DND-41 (cell line): ENCODE results near the gene CYTL1.

Experiments used
- ATAC-seq: fragments of 200-7000 bp; cut with Tn5 transposase; 3 replicates; pipeline ENCODE4 v1.9.1; 2021; ENCODE audit warnings: low read depth; ENCODE audit not compliant: insufficient read depth
- DNase-seq: peaks from one replicate; pipeline ENCODE4 v3.0.0-alpha.2; 2020
- H2AFZ ChIP-seq: 2 replicates; pipeline ENCODE4 v1.6.0; 2012; ENCODE audit warnings: low read depth, low read length
- H3K27ac ChIP-seq: 2 replicates; pipeline ENCODE4 v1.5.1; 2012; ENCODE audit warnings: low read length, inconsistent platforms
- H3K27me3 ChIP-seq: fragments of 200-600 bp; sonication (generic); 2 replicates; pipeline ENCODE4 v1.6.0; 2012; ENCODE audit warnings: low read length, mild to moderate bottlenecking, inconsistent platforms; ENCODE audit not compliant: insufficient read depth, poor library complexity
- H3K36me3 ChIP-seq: 2 replicates; pipeline ENCODE4 v1.5.1; 2012; ENCODE audit warnings: low read length, inconsistent platforms; ENCODE audit not compliant: insufficient read depth
- H3K4me1 ChIP-seq: 2 replicates; pipeline ENCODE4 v1.5.1; 2012; ENCODE audit warnings: mild to moderate bottlenecking, low read length; ENCODE audit not compliant: insufficient read depth
- H3K4me2 ChIP-seq: 2 replicates; pipeline ENCODE4 v1.6.0; 2012; ENCODE audit warnings: mild to moderate bottlenecking, moderate library complexity, low read length, inconsistent platforms; ENCODE audit not compliant: insufficient read depth
- H3K4me3 ChIP-seq, 2 experiments: fragments of 200-600 bp in 1 of 2; shearing (Covaris generic) in 1 of 2; 2 replicates each; pipeline ENCODE4 v1.5.1; 2012 to 2016; ENCODE audit warnings: inconsistent platforms in 2 of 2, low read length in 2 of 2, mild to moderate bottlenecking in 2 of 2, low read depth in 1 of 2, moderate library complexity in 1 of 2
- H3K79me2 ChIP-seq: 2 replicates; pipeline ENCODE4 v1.6.0; 2012; ENCODE audit warnings: low read length, inconsistent platforms; ENCODE audit not compliant: insufficient read depth
- H3K9ac ChIP-seq: 2 replicates; pipeline ENCODE4 v1.6.0; 2012; ENCODE audit warnings: low read depth, mild to moderate bottlenecking, inconsistent platforms, low read length, moderate library complexity
- H3K9me3 ChIP-seq: 2 replicates; pipeline ENCODE4 v1.5.1; 2012; ENCODE audit warnings: low read length, moderate library complexity, mild to moderate bottlenecking, inconsistent platforms; ENCODE audit not compliant: insufficient read depth, severe bottlenecking
- H4K20me1 ChIP-seq: 2 replicates; pipeline ENCODE4 v1.6.0; 2012; ENCODE audit warnings: low read length; ENCODE audit not compliant: insufficient read depth
- CTCF ChIP-seq: IDR thresholded peaks from 2 replicates; pipeline ENCODE4 v1.5.1; 2012; ENCODE audit warnings: borderline replicate concordance, low read length, moderate library complexity, mild to moderate bottlenecking; ENCODE audit not compliant: poor library complexity, severe bottlenecking; ENCODE audit errors: extremely low read depth
- EZH2 ChIP-seq: IDR thresholded peaks from 3 replicates; pipeline ENCODE4 v1.6.1; 2012; ENCODE audit warnings: borderline replicate concordance, low read depth, mild to moderate bottlenecking, moderate library complexity, low read length, inconsistent platforms; ENCODE audit not compliant: severe bottlenecking

The CYTL1 gene

GRCh38 chr4:5030927-5031326 lies 11.7 kb upstream of the CYTL1 start:
- Histone ChIP-seq H3K4me1 (peaks cover 80% of the 10 kb centered on the region), H3K9me3 (no peaks in the 10 kb centered on the region), H3K36me3 (no peaks in the 10 kb centered on the region), H3K27ac (no peak overlapping the region), H3K9ac (no peak overlapping the region), H2AFZ (no peak overlapping the region), H3K27me3 (no peaks in the 10 kb centered on the region), H3K4me2 (no peak overlapping the region), H3K79me2 (no peaks in the 10 kb centered on the region), H4K20me1 (no peaks in the 10 kb centered on the region), H3K4me3 (no peak overlapping the region)
- TF ChIP-seq EZH2 = no peak
- TF ChIP-seq CTCF = no peak
- ATAC-seq = no peak
- DNase-seq = no peak

GRCh38 chr4:5030221-5030620 lies 11.0 kb upstream of the CYTL1 start:
- DNase-seq (no peak), ATAC-seq (no peak)
- no peak overlapping the region for H3K27ac ChIP-seq
- no peaks in the 10 kb centered on the region for H3K36me3 ChIP-seq
- no peak overlapping the region for H2AFZ ChIP-seq
- no peak overlapping the region for H3K4me3 ChIP-seq
- no peak overlapping the region for H3K9ac ChIP-seq
- H3K27me3 ChIP-seq = no peaks in the 10 kb centered on the region
- TF ChIP-seq EZH2 (no peak), CTCF (no peak)
- peaks cover 73% of the 10 kb centered on the region for H3K4me1 ChIP-seq
- no peak overlapping the region for H3K4me2 ChIP-seq
- H3K79me2 ChIP-seq = no peaks in the 10 kb centered on the region
- no peaks in the 10 kb centered on the region for H3K9me3 ChIP-seq
- H4K20me1 ChIP-seq = no peaks in the 10 kb centered on the region

GRCh38 chr4:5029447-5029846 lies 10.2 kb upstream of the CYTL1 start:
- no peak overlapping the region for H3K9ac ChIP-seq
- H3K4me3 ChIP-seq = no peak overlapping the region
- H3K36me3 ChIP-seq = no peaks in the 10 kb centered on the region
- H3K4me2 ChIP-seq = no peak overlapping the region
- ATAC-seq (no peak), DNase-seq (no peak)
- TF ChIP-seq CTCF (no peak), EZH2 (no peak)
- no peak overlapping the region; the same call in 1 of the 2 replicates for H3K27ac ChIP-seq
- no peak overlapping the region for H2AFZ ChIP-seq
- no peaks in the 10 kb centered on the region for H3K9me3 ChIP-seq
- H3K4me1 ChIP-seq = peaks cover 66% of the 10 kb centered on the region
- H3K79me2 ChIP-seq = no peaks in the 10 kb centered on the region
- no peaks in the 10 kb centered on the region for H4K20me1 ChIP-seq
- no peaks in the 10 kb centered on the region for H3K27me3 ChIP-seq

GRCh38 chr4:5028480-5028879 lies 9.2 kb upstream of the CYTL1 start:
- no peak for TF ChIP-seq EZH2
- no peak for TF ChIP-seq CTCF
- Histone ChIP-seq H3K4me1 (peaks cover 56% of the 10 kb centered on the region), H4K20me1 (no peaks in the 10 kb centered on the region), H3K27ac (peak overlapping the region; percentile 75), H2AFZ (no peak overlapping the region), H3K9me3 (no peaks in the 10 kb centered on the region), H3K4me2 (no peak overlapping the region), H3K9ac (no peak overlapping the region), H3K36me3 (no peaks in the 10 kb centered on the region), H3K27me3 (no peaks in the 10 kb centered on the region), H3K79me2 (no peaks in the 10 kb centered on the region), H3K4me3 (no peak overlapping the region)
- ATAC-seq (no peak), DNase-seq (no peak)
